Neural cell (in vitro differentiated cells): ENCODE results near the gene RETREG1. TPM values are rescaled to one million over a fixed set of nuclear protein-coding genes. Genes with fewer than 3 reads are reported as not detected.

Source experiments
- H2AFZ ChIP-seq: fragments of 200-600, 300-800 bp; sonication (generic), shearing (Covaris generic); 2 replicates; pipeline ENCODE4 v1.6.0; 2014; ENCODE audit warnings: low read depth, mild to moderate bottlenecking, antibody characterized with exemption, low read length, moderate library complexity
- H3F3A ChIP-seq: fragments of 200-600 bp; shearing (Covaris generic); 2 replicates; pipeline ENCODE4 v1.6.1; 2016; ENCODE audit warnings: mild to moderate bottlenecking, moderate library complexity, mixed read lengths, antibody characterized with exemption, low read length; ENCODE audit not compliant: insufficient read depth, poor library complexity, severe bottlenecking
- H3K27ac ChIP-seq: fragments of 200-600, 300-800 bp; sonication (generic), shearing (Covaris generic); 2 replicates; pipeline ENCODE4 v1.5.1; 2014; ENCODE audit warnings: mild to moderate bottlenecking, low read length, moderate library complexity
- H3K27me3 ChIP-seq: fragments of 300-800, 200-600 bp; sonication (generic), shearing (Covaris generic); 2 replicates; pipeline ENCODE4 v1.6.0; 2014; ENCODE audit warnings: mild to moderate bottlenecking, low read depth, low read length, moderate library complexity; ENCODE audit not compliant: insufficient read depth
- H3K36me3 ChIP-seq: fragments of 300-800, 200-600 bp; sonication (generic), shearing (Covaris generic); 2 replicates; pipeline ENCODE4 v1.5.1; 2014; ENCODE audit warnings: mild to moderate bottlenecking, antibody characterized with exemption, low read length, moderate library complexity; ENCODE audit not compliant: insufficient read depth
- H3K4me2 ChIP-seq: fragments of 300-800, 200-600 bp; sonication (generic), shearing (Covaris generic); 2 replicates; pipeline ENCODE4 v1.6.0; 2014; ENCODE audit warnings: mild to moderate bottlenecking, low read length
- H3K4me3 ChIP-seq: fragments of 300-800, 200-600 bp; sonication (generic), shearing (Covaris generic); 2 replicates; pipeline ENCODE4 v1.5.1; 2014; ENCODE audit warnings: mild to moderate bottlenecking, low read length, moderate library complexity
- H3K79me2 ChIP-seq: fragments of 200-600 bp; shearing (Covaris generic); replicated peaks from 2 replicates; pipeline ENCODE4 v1.6.0; 2014; ENCODE audit warnings: mild to moderate bottlenecking, low read length, moderate library complexity; ENCODE audit not compliant: insufficient read depth
- H3K9ac ChIP-seq: fragments of 300-800, 200-600 bp; sonication (generic), shearing (Covaris generic); 2 replicates; pipeline ENCODE4 v1.6.1; 2016; ENCODE audit warnings: mild to moderate bottlenecking, low read length, mixed read lengths
- H3K9me2 ChIP-seq: fragments of 200-600 bp; shearing (Covaris generic); 2 replicates; pipeline ENCODE4 v1.6.1; 2016; ENCODE audit warnings: mild to moderate bottlenecking, low read length, mixed read lengths; ENCODE audit not compliant: insufficient read depth
- H3K9me3 ChIP-seq: fragments of 200-600, 300-800 bp; sonication (generic), shearing (Covaris generic); 2 replicates; pipeline ENCODE4 v1.6.1; 2016; ENCODE audit warnings: mild to moderate bottlenecking, mixed run types, low read length, moderate library complexity, mixed read lengths
- H4K20me1 ChIP-seq: fragments of 200-600 bp; shearing (Covaris generic); 2 replicates; pipeline ENCODE4 v1.6.1; 2016; ENCODE audit warnings: mild to moderate bottlenecking, mixed run types; ENCODE audit not compliant: insufficient read depth
- CTCF ChIP-seq: fragments of 450-650 bp; IDR thresholded peaks from 2 replicates; pipeline ENCODE4 v1.5.1; 2014; ENCODE audit warnings: antibody characterized with exemption, mild to moderate bottlenecking, moderate library complexity; ENCODE audit not compliant: poor library complexity, severe bottlenecking
- EP300 ChIP-seq: fragments of 450-650 bp; conservative IDR thresholded peaks from 2 replicates; pipeline ENCODE4 v1.6.1; 2014; ENCODE audit warnings: antibody characterized with exemption, mild to moderate bottlenecking, moderate library complexity; ENCODE audit not compliant: poor library complexity, severe bottlenecking
- EZH2 ChIP-seq: fragments of 200-600, 300-800 bp; shearing (Covaris generic), sonication (generic); IDR thresholded peaks from 2 replicates; pipeline ENCODE4 v1.6.1; 2014; ENCODE audit warnings: antibody characterized with exemption, low read length, borderline replicate concordance, mild to moderate bottlenecking; ENCODE audit not compliant: insufficient read depth, poor library complexity, severe bottlenecking
- MXI1 ChIP-seq: fragments of 450-650 bp; conservative IDR thresholded peaks from 2 replicates; pipeline ENCODE4 v1.6.1; 2014; ENCODE audit warnings: antibody characterized with exemption, mild to moderate bottlenecking; ENCODE audit not compliant: poor library complexity, severe bottlenecking
- POLR2AphosphoS5 ChIP-seq: IDR thresholded peaks from 2 replicates; pipeline ENCODE4 v1.6.1; 2012
- RAD21 ChIP-seq: fragments of 450-650 bp; conservative IDR thresholded peaks from 2 replicates; pipeline ENCODE4 v1.6.1; 2014; ENCODE audit warnings: antibody characterized with exemption, mild to moderate bottlenecking, moderate library complexity
- SMC3 ChIP-seq: fragments of 450-650 bp; conservative IDR thresholded peaks from 2 replicates; pipeline ENCODE4 v1.6.1; 2014; ENCODE audit warnings: antibody characterized with exemption, mild to moderate bottlenecking, moderate library complexity; ENCODE audit not compliant: poor library complexity
- TAF1 ChIP-seq: IDR thresholded peaks from 2 replicates; pipeline ENCODE4 v1.6.1; 2012; ENCODE audit warnings: low read depth
- polyA plus RNA-seq: library from polyadenylated mRNA; depleted of rRNA; stranded (reverse); fragments of >200 nt; gene quantifications from 2 replicates; pipeline ENCODE4 v1.2.3, GENCODE V29; 2014
- TF ChIP-seq, protein P1 (sequence below): IDR thresholded peaks from 2 replicates; pipeline ENCODE4 v1.6.1; 2012; ENCODE audit warnings: borderline replicate concordance

Gene RETREG1
- polyA plus RNA-seq, 1 donor from 2014 or later, result 25.4 TPM

GRCh38 chr5:16665601-16666000, 48.8 kb upstream of the RETREG1 start:
- no peak overlapping the region for H3K4me3 ChIP-seq
- H3K27ac ChIP-seq, result no peak overlapping the region
- H3K9me3 ChIP-seq, result no peaks in the 10 kb centered on the region
- H3K9ac ChIP-seq, result no peak overlapping the region
- TF ChIP-seq MXI1 (no peak), TAF1 (no peak), EP300 (no peak), CTCF (no peak), EZH2 (no peak), RAD21 (no peak), POLR2AphosphoS5 (no peak), SMC3 (no peak)
- TF ChIP-seq, protein P1, sequence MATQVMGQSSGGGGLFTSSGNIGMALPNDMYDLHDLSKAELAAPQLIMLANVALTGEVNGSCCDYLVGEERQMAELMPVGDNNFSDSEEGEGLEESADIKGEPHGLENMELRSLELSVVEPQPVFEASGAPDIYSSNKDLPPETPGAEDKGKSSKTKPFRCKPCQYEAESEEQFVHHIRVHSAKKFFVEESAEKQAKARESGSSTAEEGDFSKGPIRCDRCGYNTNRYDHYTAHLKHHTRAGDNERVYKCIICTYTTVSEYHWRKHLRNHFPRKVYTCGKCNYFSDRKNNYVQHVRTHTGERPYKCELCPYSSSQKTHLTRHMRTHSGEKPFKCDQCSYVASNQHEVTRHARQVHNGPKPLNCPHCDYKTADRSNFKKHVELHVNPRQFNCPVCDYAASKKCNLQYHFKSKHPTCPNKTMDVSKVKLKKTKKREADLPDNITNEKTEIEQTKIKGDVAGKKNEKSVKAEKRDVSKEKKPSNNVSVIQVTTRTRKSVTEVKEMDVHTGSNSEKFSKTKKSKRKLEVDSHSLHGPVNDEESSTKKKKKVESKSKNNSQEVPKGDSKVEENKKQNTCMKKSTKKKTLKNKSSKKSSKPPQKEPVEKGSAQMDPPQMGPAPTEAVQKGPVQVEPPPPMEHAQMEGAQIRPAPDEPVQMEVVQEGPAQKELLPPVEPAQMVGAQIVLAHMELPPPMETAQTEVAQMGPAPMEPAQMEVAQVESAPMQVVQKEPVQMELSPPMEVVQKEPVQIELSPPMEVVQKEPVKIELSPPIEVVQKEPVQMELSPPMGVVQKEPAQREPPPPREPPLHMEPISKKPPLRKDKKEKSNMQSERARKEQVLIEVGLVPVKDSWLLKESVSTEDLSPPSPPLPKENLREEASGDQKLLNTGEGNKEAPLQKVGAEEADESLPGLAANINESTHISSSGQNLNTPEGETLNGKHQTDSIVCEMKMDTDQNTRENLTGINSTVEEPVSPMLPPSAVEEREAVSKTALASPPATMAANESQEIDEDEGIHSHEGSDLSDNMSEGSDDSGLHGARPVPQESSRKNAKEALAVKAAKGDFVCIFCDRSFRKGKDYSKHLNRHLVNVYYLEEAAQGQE, result no peak
- H3K4me2 ChIP-seq, result no peak overlapping the region
- H3F3A ChIP-seq, result no peaks in the 10 kb centered on the region
- no peaks in the 10 kb centered on the region for H3K79me2 ChIP-seq
- no peaks in the 10 kb centered on the region for H3K9me2 ChIP-seq
- no peaks in the 10 kb centered on the region for H3K27me3 ChIP-seq
- H2AFZ ChIP-seq, result no peak overlapping the region
- no peaks in the 10 kb centered on the region for H3K36me3 ChIP-seq
- H4K20me1 ChIP-seq, result no peaks in the 10 kb centered on the region

- no peaks in the 10 kb centered on the region for H3K9me3 ChIP-seq
- H3K9me2 ChIP-seq, result no peaks in the 10 kb centered on the region
- H4K20me1 ChIP-seq, result no peaks in the 10 kb centered on the region
- H3K4me3 ChIP-seq, result no peak overlapping the region
- H3K79me2 ChIP-seq, result no peaks in the 10 kb centered on the region
- no peaks in the 10 kb centered on the region for H3K36me3 ChIP-seq
- H3F3A ChIP-seq, result no peaks in the 10 kb centered on the region
- H3K9ac ChIP-seq, result no peak overlapping the region
- no peak overlapping the region for H2AFZ ChIP-seq
- TF ChIP-seq MXI1, result no peak
- TF ChIP-seq SMC3, result no peak
- TF ChIP-seq, protein P1, result no peak
- no peak for TF ChIP-seq POLR2AphosphoS5
- no peak for TF ChIP-seq CTCF
- TF ChIP-seq EP300, result no peak
- TF ChIP-seq TAF1, result no peak
- TF ChIP-seq EZH2, result no peak
- no peak for TF ChIP-seq RAD21
- no peak overlapping the region for H3K27ac ChIP-seq
- H3K27me3 ChIP-seq, result no peaks in the 10 kb centered on the region
- H3K4me2 ChIP-seq, result no peak overlapping the region
These were observed 47.6 kb upstream of the RETREG1 start for GRCh38 chr5:16664368-16664767.
